GM23338 (cell line): ENCODE data around the gene FOCAD. TPM values are rescaled to one million over a fixed set of nuclear protein-coding genes. Genes with fewer than 3 reads are reported as not detected.

ENCODE experiments used
- ATAC-seq: fragments of 200-7000 bp; cut with Tn5 transposase; 3 replicates; pipeline ENCODE4 v1.9.1; 2020
- DNase-seq: peaks from one replicate; pipeline ENCODE4 v3.0.0-alpha.2; 2015; ENCODE audit warnings: low spot score
- H2AFZ ChIP-seq: fragments of 200-600 bp; sonication (generic); 2 replicates; pipeline ENCODE4 v1.8.0; 2016; ENCODE audit warnings: antibody characterized with exemption, mild to moderate bottlenecking, moderate library complexity
- H3F3A ChIP-seq: fragments of 200-600 bp; sonication (generic); replicated peaks from 2 replicates; pipeline ENCODE4 v1.8.0; 2017; ENCODE audit warnings: antibody characterized with exemption, mixed run types, low read depth
- H3K27ac ChIP-seq: fragments of 200-600 bp; sonication (generic); 2 replicates; pipeline ENCODE4 v1.6.1; 2016; ENCODE audit warnings: low read depth
- H3K27me3 ChIP-seq: fragments of 200-600 bp; sonication (generic); 2 replicates; pipeline ENCODE4 v1.8.0; 2016; ENCODE audit warnings: mild to moderate bottlenecking, mixed run types, moderate library complexity; ENCODE audit not compliant: insufficient read depth
- H3K36me3 ChIP-seq: fragments of 200-600 bp; sonication (generic); 2 replicates; pipeline ENCODE4 v1.8.0; 2016; ENCODE audit warnings: mild to moderate bottlenecking; ENCODE audit not compliant: insufficient read depth
- H3K4me1 ChIP-seq: fragments of 200-600 bp; sonication (generic); 2 replicates; pipeline ENCODE4 v1.8.0; 2016; ENCODE audit warnings: mild to moderate bottlenecking, moderate library complexity; ENCODE audit not compliant: insufficient read depth
- H3K4me2 ChIP-seq: fragments of 200-600 bp; sonication (generic); 2 replicates; pipeline ENCODE4 v1.7.1; 2017; ENCODE audit warnings: mixed run types
- H3K4me3 ChIP-seq: fragments of 200-600 bp; sonication (generic); 2 replicates; pipeline ENCODE4 v1.6.1; 2016; ENCODE audit warnings: mixed run types
- H3K79me2 ChIP-seq: fragments of 200-600 bp; sonication (generic); replicated peaks from 2 replicates; pipeline ENCODE4 v1.8.0; 2017; ENCODE audit warnings: mild to moderate bottlenecking; ENCODE audit not compliant: insufficient read depth
- H3K9me2 ChIP-seq: fragments of 200-600 bp; sonication (generic); 2 replicates; pipeline ENCODE4 v1.8.0; 2017; ENCODE audit not compliant: insufficient read depth
- H4K20me1 ChIP-seq: fragments of 200-600 bp; sonication (generic); replicated peaks from 2 replicates; pipeline ENCODE4 v1.8.0; 2017; ENCODE audit warnings: mild to moderate bottlenecking; ENCODE audit not compliant: insufficient read depth
- H3K27ac Mint-ChIP-seq: 2 replicates; pipeline ENCODE4 v1.8.0; 2020; ENCODE audit warnings: inconsistent platforms, mild to moderate bottlenecking, moderate library complexity, mixed read lengths
- H3K27me3 Mint-ChIP-seq: 3 replicates; pipeline ENCODE4 v1.8.0; 2022; ENCODE audit warnings: low read depth, mild to moderate bottlenecking, moderate library complexity, mixed read lengths, inconsistent platforms; ENCODE audit not compliant: insufficient read depth, poor library complexity
- H3K36me3 Mint-ChIP-seq: 3 replicates; pipeline ENCODE4 v1.8.0; 2021; ENCODE audit warnings: low read depth, mild to moderate bottlenecking, inconsistent platforms, moderate library complexity, mixed read lengths
- H3K4me1 Mint-ChIP-seq: 3 replicates; pipeline ENCODE4 v1.8.0; 2020; ENCODE audit warnings: mild to moderate bottlenecking, inconsistent platforms, mixed read lengths
- H3K4me3 Mint-ChIP-seq: 3 replicates; pipeline ENCODE4 v1.8.0; 2021; ENCODE audit warnings: moderate library complexity, mild to moderate bottlenecking, inconsistent platforms, mixed read lengths
- H3K9me3 Mint-ChIP-seq: 3 replicates; pipeline ENCODE4 v1.8.0; 2020; ENCODE audit warnings: moderate library complexity, mild to moderate bottlenecking, inconsistent platforms, mixed read lengths
- CREB1 ChIP-seq: fragments of 250-450 bp; sonication (Bioruptor Pico); IDR thresholded peaks from 2 replicates; pipeline ENCODE4 v1.5.0; 2020; ENCODE audit warnings: low read depth, mild to moderate bottlenecking, moderate library complexity
- EZH2 ChIP-seq: fragments of 200-600 bp; sonication (generic); IDR thresholded peaks from one replicate; pipeline ENCODE4 v1.8.0; 2017; ENCODE audit warnings: antibody characterized with exemption, mild to moderate bottlenecking, low read depth; ENCODE audit not compliant: unreplicated experiment
- EZH2phosphoT487 ChIP-seq: fragments of 200-600 bp; sonication (generic); IDR thresholded peaks from one replicate; pipeline ENCODE4 v1.8.1; 2018; ENCODE audit warnings: antibody characterized with exemption; ENCODE audit not compliant: unreplicated experiment
- NANOG ChIP-seq: IDR thresholded peaks from 2 replicates; pipeline ENCODE4 v1.6.1; 2016; ENCODE audit warnings: antibody characterized with exemption, borderline replicate concordance
- ZNF114 ChIP-seq: fragments of 250-450 bp; sonication (Bioruptor Pico); IDR thresholded peaks from 2 replicates; pipeline ENCODE4 v1.5.0; 2020; ENCODE audit warnings: mild to moderate bottlenecking, moderate library complexity
- microRNA counts: library from miRNA; unstranded; fragments of <30 nt; microRNA quantifications from one replicate; lab custom pipeline; 2017
- microRNA-seq: library from miRNA; unstranded; fragments of <30 nt; microRNA quantifications from one replicate; pipeline ENCODE4, GENCODE V29; 2017
- polyA plus RNA-seq: library from polyadenylated mRNA; unstranded; fragments of >200 nt; fragmentation: Nextera tagmentation; extraction: Ambion mirVana; gene quantifications from 2 replicates; pipeline ENCODE4 v1.2.1, GENCODE V29; 2016
- small RNA-seq: library from RNA; depleted of rRNA; stranded (forward); fragments of <200 nt; gene quantifications from one replicate; pipeline ENCODE3, GENCODE V24; 2014; ENCODE audit warnings: low replicate concordance
- total RNA-seq: library from RNA; depleted of rRNA; stranded (reverse); fragments of >200 nt; shearing (Covaris generic); gene quantifications from 2 replicates; pipeline ENCODE4 v1.2.3, GENCODE V29; 2014; rRNA removed
- TF ChIP-seq, protein P1 (sequence below): fragments of 250-450 bp; sonication (Bioruptor Pico); IDR thresholded peaks from 2 replicates; pipeline ENCODE4 v1.5.0; 2020; ENCODE audit warnings: mild to moderate bottlenecking, moderate library complexity
- TF ChIP-seq, protein P2 (sequence below), 2 experiments: fragments of 200-600 bp in 1 of 2; sonication (generic) in 1 of 2; conservative IDR thresholded peaks; 2 replicates each; pipeline versions ENCODE4 v1.5.1 to v1.6.1; 2016 to 2017; ENCODE audit warnings: antibody characterized with exemption in 2 of 2, low read depth in 2 of 2, mild to moderate bottlenecking in 2 of 2, moderate library complexity in 1 of 2

Gene FOCAD
- total and polyA plus RNA-seq, 2 experiments from 2014 or later: 13.7 to 66.5 TPM

GRCh38 chr9:21042466-21042865, 358.4 kb downstream of the FOCAD start (continued):
- TF ChIP-seq, protein P1, sequence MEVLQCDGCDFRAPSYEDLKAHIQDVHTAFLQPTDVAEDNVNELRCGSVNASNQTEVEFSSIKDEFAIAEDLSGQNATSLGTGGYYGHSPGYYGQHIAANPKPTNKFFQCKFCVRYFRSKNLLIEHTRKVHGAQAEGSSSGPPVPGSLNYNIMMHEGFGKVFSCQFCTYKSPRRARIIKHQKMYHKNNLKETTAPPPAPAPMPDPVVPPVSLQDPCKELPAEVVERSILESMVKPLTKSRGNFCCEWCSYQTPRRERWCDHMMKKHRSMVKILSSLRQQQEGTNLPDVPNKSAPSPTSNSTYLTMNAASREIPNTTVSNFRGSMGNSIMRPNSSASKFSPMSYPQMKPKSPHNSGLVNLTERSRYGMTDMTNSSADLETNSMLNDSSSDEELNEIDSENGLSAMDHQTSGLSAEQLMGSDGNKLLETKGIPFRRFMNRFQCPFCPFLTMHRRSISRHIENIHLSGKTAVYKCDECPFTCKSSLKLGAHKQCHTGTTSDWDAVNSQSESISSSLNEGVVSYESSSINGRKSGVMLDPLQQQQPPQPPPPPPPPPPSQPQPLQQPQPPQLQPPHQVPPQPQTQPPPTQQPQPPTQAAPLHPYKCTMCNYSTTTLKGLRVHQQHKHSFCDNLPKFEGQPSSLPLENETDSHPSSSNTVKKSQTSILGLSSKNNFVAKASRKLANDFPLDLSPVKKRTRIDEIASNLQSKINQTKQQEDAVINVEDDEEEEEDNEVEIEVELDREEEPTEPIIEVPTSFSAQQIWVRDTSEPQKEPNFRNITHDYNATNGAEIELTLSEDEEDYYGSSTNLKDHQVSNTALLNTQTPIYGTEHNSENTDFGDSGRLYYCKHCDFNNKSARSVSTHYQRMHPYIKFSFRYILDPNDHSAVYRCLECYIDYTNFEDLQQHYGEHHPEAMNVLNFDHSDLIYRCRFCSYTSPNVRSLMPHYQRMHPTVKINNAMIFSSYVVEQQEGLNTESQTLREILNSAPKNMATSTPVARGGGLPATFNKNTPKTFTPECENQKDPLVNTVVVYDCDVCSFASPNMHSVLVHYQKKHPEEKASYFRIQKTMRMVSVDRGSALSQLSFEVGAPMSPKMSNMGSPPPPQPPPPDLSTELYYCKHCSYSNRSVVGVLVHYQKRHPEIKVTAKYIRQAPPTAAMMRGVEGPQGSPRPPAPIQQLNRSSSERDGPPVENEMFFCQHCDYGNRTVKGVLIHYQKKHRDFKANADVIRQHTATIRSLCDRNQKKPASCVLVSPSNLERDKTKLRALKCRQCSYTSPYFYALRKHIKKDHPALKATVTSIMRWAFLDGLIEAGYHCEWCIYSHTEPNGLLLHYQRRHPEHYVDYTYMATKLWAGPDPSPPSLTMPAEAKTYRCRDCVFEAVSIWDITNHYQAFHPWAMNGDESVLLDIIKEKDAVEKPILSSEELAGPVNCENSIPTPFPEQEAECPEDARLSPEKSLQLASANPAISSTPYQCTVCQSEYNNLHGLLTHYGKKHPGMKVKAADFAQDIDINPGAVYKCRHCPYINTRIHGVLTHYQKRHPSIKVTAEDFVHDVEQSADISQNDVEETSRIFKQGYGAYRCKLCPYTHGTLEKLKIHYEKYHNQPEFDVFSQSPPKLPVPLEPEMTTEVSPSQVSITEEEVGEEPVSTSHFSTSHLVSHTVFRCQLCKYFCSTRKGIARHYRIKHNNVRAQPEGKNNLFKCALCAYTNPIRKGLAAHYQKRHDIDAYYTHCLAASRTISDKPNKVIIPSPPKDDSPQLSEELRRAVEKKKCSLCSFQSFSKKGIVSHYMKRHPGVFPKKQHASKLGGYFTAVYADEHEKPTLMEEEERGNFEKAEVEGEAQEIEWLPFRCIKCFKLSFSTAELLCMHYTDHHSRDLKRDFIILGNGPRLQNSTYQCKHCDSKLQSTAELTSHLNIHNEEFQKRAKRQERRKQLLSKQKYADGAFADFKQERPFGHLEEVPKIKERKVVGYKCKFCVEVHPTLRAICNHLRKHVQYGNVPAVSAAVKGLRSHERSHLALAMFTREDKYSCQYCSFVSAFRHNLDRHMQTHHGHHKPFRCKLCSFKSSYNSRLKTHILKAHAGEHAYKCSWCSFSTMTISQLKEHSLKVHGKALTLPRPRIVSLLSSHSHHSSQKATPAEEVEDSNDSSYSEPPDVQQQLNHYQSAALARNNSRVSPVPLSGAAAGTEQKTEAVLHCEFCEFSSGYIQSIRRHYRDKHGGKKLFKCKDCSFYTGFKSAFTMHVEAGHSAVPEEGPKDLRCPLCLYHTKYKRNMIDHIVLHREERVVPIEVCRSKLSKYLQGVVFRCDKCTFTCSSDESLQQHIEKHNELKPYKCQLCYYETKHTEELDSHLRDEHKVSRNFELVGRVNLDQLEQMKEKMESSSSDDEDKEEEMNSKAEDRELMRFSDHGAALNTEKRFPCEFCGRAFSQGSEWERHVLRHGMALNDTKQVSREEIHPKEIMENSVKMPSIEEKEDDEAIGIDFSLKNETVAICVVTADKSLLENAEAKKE (CRISPR knock-in tag): no peak
- TF ChIP-seq NANOG (no peak), EZH2phosphoT487 (no peak), ZNF114 (CRISPR knock-in tag) (no peak)

GRCh38 chr9:21043841-21044240, 359.8 kb downstream of the FOCAD start:
- Histone ChIP-seq H3K27ac (no peak overlapping the region), H3F3A (no peaks in the 10 kb centered on the region), H4K20me1 (no peaks in the 10 kb centered on the region), H2AFZ (no peak overlapping the region), H3K4me1 (no peaks in the 10 kb centered on the region), H3K4me2 (no peak overlapping the region), H3K27me3 (no peaks in the 10 kb centered on the region), H3K4me3 (no peak overlapping the region), H3K79me2 (no peaks in the 10 kb centered on the region), H3K36me3 (no peaks in the 10 kb centered on the region), H3K9me2 (peaks cover 4% of the 10 kb centered on the region; the same call in 1 of the 2 replicates)
- Mint-ChIP-seq H3K4me1 (peaks cover 5% of the 10 kb centered on the region; the same call in 1 of the 3 replicates), H3K9me3 (no peaks in the 10 kb centered on the region), H3K27ac (no peak overlapping the region), H3K4me3 (no peak overlapping the region), H3K27me3 (no peaks in the 10 kb centered on the region), H3K36me3 (no peaks in the 10 kb centered on the region)
- TF ChIP-seq EZH2phosphoT487: no peak
- TF ChIP-seq, protein P2, sequence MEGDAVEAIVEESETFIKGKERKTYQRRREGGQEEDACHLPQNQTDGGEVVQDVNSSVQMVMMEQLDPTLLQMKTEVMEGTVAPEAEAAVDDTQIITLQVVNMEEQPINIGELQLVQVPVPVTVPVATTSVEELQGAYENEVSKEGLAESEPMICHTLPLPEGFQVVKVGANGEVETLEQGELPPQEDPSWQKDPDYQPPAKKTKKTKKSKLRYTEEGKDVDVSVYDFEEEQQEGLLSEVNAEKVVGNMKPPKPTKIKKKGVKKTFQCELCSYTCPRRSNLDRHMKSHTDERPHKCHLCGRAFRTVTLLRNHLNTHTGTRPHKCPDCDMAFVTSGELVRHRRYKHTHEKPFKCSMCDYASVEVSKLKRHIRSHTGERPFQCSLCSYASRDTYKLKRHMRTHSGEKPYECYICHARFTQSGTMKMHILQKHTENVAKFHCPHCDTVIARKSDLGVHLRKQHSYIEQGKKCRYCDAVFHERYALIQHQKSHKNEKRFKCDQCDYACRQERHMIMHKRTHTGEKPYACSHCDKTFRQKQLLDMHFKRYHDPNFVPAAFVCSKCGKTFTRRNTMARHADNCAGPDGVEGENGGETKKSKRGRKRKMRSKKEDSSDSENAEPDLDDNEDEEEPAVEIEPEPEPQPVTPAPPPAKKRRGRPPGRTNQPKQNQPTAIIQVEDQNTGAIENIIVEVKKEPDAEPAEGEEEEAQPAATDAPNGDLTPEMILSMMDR (conservative IDR thresholded peaks at IDR 0.05; ENCODE audit: low read depth in 2 of 2): no peak
- no peak for TF ChIP-seq EZH2
- no peak for TF ChIP-seq CREB1
- ATAC-seq (no peak), DNase-seq (no peak)

MicroRNAs within 50 kb of the gene (microRNA counts, 767-probe panel; counts per million panel counts)
- microRNA hsa-miR-491-3p (lab: Ali Mortazavi, UCI): not detected
- not detected for microRNA hsa-miR-491-5p (lab: Ali Mortazavi, UCI)

Small RNA genes within 50 kb of the gene (microRNA-seq; reads per million reads assigned to microRNA genes)
- 5.5 reads per million, percentile 23 among the genes with 10 or more reads in this experiment for gene MIR491

Small RNA genes within 50 kb of the gene (small RNA-seq; reads per million reads assigned to genes)
- gene MIR491 (not detected), gene SNORA30B (0.30 reads per million, percentile 12 among the genes with 10 or more reads in this experiment)

Other genes starting within 250 kb of the FOCAD start
- gene MLLT3, start 61.8 kb upstream of the FOCAD start, total RNA-seq: 9.5 and 14.8 TPM in 2 replicates
- gene MLLT3, start 61.8 kb upstream of the FOCAD start, polyA plus RNA-seq: 6.1 and 7.5 TPM in 2 replicates